Osteoblast (primary cell): Measurements from ENCODE around the gene FLT3. TPM values are rescaled to one million over a fixed set of nuclear protein-coding genes. Genes with fewer than 3 reads are reported as not detected.

Experiments used
- DNase-seq: peaks from one replicate; pipeline ENCODE4 v3.0.0; 2011; ENCODE audit warnings: low spot score, mixed read lengths; ENCODE audit not compliant: insufficient read length; ENCODE audit errors: missing footprints
- H2AFZ ChIP-seq: 2 replicates; pipeline ENCODE4 v1.6.0; 2011; ENCODE audit warnings: mild to moderate bottlenecking, low read length
- H3K27ac ChIP-seq: 2 replicates; pipeline ENCODE4 v1.5.1; 2011; ENCODE audit warnings: mild to moderate bottlenecking, low read depth, low read length, moderate library complexity
- H3K27me3 ChIP-seq: 2 replicates; pipeline ENCODE4 v1.6.0; 2012; ENCODE audit warnings: mild to moderate bottlenecking, control low read depth, inconsistent platforms, low read length, moderate library complexity; ENCODE audit not compliant: insufficient read depth
- H3K36me3 ChIP-seq: 2 replicates; pipeline ENCODE4 v1.5.1; 2011; ENCODE audit warnings: mild to moderate bottlenecking, low read length, control low read depth, moderate library complexity; ENCODE audit not compliant: insufficient read depth
- H3K4me1 ChIP-seq: 2 replicates; pipeline ENCODE4 v1.5.1; 2011; ENCODE audit warnings: mild to moderate bottlenecking, low read length, control low read depth, moderate library complexity; ENCODE audit not compliant: insufficient read depth
- H3K4me2 ChIP-seq: 2 replicates; pipeline ENCODE4 v1.6.0; 2011; ENCODE audit warnings: mild to moderate bottlenecking, low read length; ENCODE audit not compliant: insufficient read depth
- H3K4me3 ChIP-seq: fragments of 200-600 bp; sonication (generic); 3 replicates; pipeline ENCODE4 v1.5.1; 2012; ENCODE audit warnings: mild to moderate bottlenecking, low read length, inconsistent platforms; ENCODE audit not compliant: insufficient read depth
- H3K79me2 ChIP-seq: 2 replicates; pipeline ENCODE4 v1.6.0; 2012; ENCODE audit warnings: mild to moderate bottlenecking, low read length, control low read depth, inconsistent platforms; ENCODE audit not compliant: insufficient read depth
- H3K9me3 ChIP-seq: 2 replicates; pipeline ENCODE4 v1.5.1; 2011; ENCODE audit warnings: low read depth, low read length, control low read depth
- H4K20me1 ChIP-seq: 2 replicates; pipeline ENCODE4 v1.6.0; 2012; ENCODE audit warnings: mild to moderate bottlenecking, low read length, control low read depth; ENCODE audit not compliant: insufficient read depth
- total RNA-seq: library from RNA; depleted of rRNA; stranded (reverse); fragments of >200 nt; gene quantifications from 2 replicates; pipeline ENCODE4 v1.2.3, GENCODE V29; 2012
- TF ChIP-seq, protein P1 (sequence below): IDR thresholded peaks from 2 replicates; pipeline ENCODE4 v1.5.1; 2011; ENCODE audit warnings: mild to moderate bottlenecking, low read depth, low read length, moderate library complexity; ENCODE audit errors: extremely low read depth

Gene FLT3
- total RNA-seq, 1 donor: not detected

DNA sequence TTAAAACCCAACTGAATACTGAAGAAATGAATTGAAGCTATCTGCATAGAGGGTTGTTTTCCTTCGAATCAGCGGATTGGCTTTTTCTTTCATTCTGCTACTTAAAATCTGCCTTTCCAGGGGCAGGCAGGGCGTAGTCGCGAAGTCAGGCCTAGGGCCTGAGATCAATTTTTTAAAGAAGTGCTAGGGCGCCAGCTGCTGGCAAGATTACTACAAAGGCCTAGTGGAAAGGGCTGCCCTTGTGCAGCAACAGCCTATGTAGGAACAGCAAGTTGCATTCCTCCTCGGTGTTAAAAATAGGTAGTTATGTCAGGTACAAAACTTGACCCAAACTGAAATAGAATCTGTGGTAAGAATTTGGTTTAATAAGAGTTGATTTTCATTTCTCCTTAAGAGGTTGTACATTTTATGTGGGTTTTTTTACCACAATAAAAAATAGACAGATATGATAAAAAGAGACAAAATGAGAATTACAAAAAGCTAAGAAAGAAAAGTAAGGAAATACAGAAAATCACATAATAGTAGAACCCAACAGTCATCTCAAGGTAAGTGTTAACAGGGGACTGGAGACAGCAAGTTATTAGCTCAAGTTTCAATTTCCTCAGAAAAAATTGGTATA is 102.4 kb downstream of the FLT3 start:
- H3K27ac ChIP-seq: no peak overlapping the region
- H3K36me3 ChIP-seq: no peaks in the 10 kb centered on the region
- TF ChIP-seq, protein P1, sequence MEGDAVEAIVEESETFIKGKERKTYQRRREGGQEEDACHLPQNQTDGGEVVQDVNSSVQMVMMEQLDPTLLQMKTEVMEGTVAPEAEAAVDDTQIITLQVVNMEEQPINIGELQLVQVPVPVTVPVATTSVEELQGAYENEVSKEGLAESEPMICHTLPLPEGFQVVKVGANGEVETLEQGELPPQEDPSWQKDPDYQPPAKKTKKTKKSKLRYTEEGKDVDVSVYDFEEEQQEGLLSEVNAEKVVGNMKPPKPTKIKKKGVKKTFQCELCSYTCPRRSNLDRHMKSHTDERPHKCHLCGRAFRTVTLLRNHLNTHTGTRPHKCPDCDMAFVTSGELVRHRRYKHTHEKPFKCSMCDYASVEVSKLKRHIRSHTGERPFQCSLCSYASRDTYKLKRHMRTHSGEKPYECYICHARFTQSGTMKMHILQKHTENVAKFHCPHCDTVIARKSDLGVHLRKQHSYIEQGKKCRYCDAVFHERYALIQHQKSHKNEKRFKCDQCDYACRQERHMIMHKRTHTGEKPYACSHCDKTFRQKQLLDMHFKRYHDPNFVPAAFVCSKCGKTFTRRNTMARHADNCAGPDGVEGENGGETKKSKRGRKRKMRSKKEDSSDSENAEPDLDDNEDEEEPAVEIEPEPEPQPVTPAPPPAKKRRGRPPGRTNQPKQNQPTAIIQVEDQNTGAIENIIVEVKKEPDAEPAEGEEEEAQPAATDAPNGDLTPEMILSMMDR: peak; percentile 50
- no peak overlapping the region for H3K4me2 ChIP-seq
- no peak overlapping the region for H2AFZ ChIP-seq
- H3K4me1 ChIP-seq: no peaks in the 10 kb centered on the region
- H3K4me3 ChIP-seq: no peak overlapping the region
- H3K79me2 ChIP-seq: no peaks in the 10 kb centered on the region
- no peak for DNase-seq
- H3K9me3 ChIP-seq: no peaks in the 10 kb centered on the region
- no peaks in the 10 kb centered on the region for H3K27me3 ChIP-seq
- H4K20me1 ChIP-seq: no peaks in the 10 kb centered on the region

DNA sequence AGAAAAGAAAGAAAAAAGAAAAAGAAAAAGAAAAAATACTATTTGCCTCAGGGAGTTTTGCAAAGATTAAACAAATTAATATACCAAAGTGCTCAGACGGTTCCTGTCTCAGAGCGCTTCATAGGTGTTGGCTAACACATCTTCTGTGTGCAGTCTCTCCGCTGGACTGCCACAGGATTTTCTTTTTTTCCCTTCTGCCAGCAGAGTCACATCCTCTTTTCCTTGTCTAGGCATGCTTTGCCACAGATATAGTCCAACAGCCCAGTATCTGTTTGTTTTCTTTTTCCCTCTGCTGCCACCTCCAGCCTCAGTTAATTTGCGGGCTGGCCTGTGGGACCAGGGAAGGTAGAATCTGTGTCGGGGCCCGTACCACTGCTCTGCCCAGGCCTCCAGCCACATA is 108.5 kb downstream of the FLT3 start:
- no peak overlapping the region for H2AFZ ChIP-seq
- no peak overlapping the region for H3K4me2 ChIP-seq
- DNase-seq: no peak
- H3K27ac ChIP-seq: no peak overlapping the region
- peaks cover 14% of the 10 kb centered on the region for H3K27me3 ChIP-seq
- no peaks in the 10 kb centered on the region for H3K4me1 ChIP-seq
- no peaks in the 10 kb centered on the region for H4K20me1 ChIP-seq
- TF ChIP-seq, protein P1: no peak
- no peaks in the 10 kb centered on the region for H3K9me3 ChIP-seq
- H3K79me2 ChIP-seq: no peaks in the 10 kb centered on the region
- no peak overlapping the region for H3K4me3 ChIP-seq
- H3K36me3 ChIP-seq: no peaks in the 10 kb centered on the region

DNA sequence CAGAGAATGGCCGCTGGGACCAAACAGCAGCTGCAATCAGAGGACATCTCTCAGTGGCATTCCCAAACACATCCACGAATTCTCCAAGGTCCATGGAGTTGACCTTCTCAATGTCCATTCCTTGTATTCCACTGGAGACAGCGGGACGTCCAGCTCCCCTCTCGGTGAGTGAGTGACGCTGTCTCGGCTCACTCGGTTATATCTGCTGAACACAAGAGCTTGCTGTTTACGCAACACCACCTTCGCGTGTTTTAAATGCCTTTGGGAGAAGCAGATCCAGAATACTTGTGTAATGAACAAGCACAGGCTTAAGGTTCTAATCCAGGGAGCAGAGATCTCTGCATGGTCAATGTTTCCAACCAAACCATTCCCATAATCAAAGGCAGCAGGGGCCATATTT is 111.9 kb downstream of the FLT3 start, which contains the start of gene URAD:
TSS of gene URAD (minus strand) at position 174 of the 400 bp plus-strand sequence. CDS start at position 118, 56 bp downstream.
- no peaks in the 10 kb centered on the region for H3K36me3 ChIP-seq
- no peak for DNase-seq
- no peak within 1 kb of the TSS for H3K27ac ChIP-seq
- H2AFZ ChIP-seq: no peak within 1 kb of the TSS
- no peaks in the 10 kb centered on the region for H4K20me1 ChIP-seq
- no peaks in the 10 kb centered on the region for H3K9me3 ChIP-seq
- TF ChIP-seq, protein P1: no peak
- H3K79me2 ChIP-seq: no peaks in the 10 kb centered on the region
- no peak within 1 kb of the TSS for H3K4me2 ChIP-seq
- peaks cover 19% of the 10 kb centered on the region for H3K27me3 ChIP-seq
- no peaks in the 10 kb centered on the region for H3K4me1 ChIP-seq
- H3K4me3 ChIP-seq: no peak within 1 kb of the TSS

DNA sequence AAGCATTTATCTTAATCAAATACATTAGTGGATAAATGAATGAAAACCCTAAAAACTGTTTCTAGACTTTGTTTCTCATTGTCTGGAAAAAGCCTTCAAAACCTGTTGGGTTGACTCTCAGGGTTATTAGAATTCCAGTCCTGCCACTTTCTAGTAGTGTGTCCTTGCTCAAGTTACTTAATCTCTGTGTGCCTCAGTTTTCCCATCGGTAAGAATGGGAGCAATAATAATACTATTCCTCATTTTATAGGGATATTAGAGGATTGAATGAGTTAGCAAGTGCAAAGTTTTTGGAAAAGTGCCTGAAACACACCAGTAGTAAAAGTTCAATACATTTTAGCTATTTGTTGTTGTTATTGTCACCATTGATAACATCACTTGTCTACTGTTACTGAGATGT is 114.8 kb downstream of the FLT3 start:
- Histone ChIP-seq H3K36me3 (no peaks in the 10 kb centered on the region), H3K4me3 (no peak overlapping the region), H3K27me3 (peaks cover 43% of the 10 kb centered on the region), H3K4me2 (no peak overlapping the region), H3K79me2 (no peaks in the 10 kb centered on the region), H4K20me1 (no peaks in the 10 kb centered on the region), H3K9me3 (no peaks in the 10 kb centered on the region), H2AFZ (no peak overlapping the region), H3K27ac (no peak overlapping the region), H3K4me1 (no peaks in the 10 kb centered on the region)
- no peak for DNase-seq
- TF ChIP-seq, protein P1: no peak
